ENCODE data around the gene FLT1. TPM values are rescaled to one million over a fixed set of nuclear protein-coding genes. Genes with fewer than 3 reads are reported as not detected.

The FLT1 gene, protein sequence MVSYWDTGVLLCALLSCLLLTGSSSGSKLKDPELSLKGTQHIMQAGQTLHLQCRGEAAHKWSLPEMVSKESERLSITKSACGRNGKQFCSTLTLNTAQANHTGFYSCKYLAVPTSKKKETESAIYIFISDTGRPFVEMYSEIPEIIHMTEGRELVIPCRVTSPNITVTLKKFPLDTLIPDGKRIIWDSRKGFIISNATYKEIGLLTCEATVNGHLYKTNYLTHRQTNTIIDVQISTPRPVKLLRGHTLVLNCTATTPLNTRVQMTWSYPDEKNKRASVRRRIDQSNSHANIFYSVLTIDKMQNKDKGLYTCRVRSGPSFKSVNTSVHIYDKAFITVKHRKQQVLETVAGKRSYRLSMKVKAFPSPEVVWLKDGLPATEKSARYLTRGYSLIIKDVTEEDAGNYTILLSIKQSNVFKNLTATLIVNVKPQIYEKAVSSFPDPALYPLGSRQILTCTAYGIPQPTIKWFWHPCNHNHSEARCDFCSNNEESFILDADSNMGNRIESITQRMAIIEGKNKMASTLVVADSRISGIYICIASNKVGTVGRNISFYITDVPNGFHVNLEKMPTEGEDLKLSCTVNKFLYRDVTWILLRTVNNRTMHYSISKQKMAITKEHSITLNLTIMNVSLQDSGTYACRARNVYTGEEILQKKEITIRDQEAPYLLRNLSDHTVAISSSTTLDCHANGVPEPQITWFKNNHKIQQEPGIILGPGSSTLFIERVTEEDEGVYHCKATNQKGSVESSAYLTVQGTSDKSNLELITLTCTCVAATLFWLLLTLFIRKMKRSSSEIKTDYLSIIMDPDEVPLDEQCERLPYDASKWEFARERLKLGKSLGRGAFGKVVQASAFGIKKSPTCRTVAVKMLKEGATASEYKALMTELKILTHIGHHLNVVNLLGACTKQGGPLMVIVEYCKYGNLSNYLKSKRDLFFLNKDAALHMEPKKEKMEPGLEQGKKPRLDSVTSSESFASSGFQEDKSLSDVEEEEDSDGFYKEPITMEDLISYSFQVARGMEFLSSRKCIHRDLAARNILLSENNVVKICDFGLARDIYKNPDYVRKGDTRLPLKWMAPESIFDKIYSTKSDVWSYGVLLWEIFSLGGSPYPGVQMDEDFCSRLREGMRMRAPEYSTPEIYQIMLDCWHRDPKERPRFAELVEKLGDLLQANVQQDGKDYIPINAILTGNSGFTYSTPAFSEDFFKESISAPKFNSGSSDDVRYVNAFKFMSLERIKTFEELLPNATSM (N-terminal part only)
- 1 to 10 TPM; 2.0 to 2.5 TPM for total RNA-seq

DNA sequence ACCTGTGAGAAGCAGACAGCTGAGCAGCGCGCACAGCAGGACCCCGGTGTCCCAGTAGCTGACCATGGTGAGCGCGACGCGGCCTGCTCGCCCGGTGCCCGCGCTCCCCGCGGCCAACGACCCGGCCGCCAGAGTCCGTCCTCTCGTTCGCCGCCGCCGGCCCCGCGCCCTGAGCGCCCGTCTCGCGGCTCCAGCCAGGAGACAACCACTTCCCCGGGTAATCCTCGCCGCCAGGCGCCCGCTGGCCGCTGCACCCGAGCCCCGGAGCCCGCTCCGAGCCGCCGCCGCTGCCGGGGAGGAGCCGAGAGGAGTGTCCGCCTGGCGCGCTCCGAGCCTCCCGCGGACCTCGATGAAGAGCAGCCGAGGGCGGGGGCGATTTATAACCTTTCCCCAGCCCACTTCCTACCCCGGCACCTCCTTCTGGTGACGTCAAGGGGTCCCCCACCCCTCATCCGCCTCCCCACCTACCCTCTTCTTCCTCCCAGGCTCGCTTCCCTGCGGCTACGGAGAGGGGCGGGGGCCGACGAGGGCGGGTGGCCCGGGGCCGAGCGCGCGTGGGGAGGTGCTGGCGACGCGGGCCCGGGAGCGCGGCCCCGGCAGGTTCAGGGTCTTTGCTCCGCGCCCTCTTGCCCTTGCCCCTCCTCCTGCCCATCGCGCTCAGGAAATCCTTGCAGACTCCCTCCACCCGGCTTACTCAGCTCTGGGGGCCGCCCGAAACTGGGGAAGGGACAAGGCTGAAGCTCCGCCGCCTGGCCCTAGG, at the start of gene FLT1:
FLT1 (minus strand) TSS at position 351 of the 760 bp plus-strand sequence; CDS start at position 66, 285 bp downstream.
- H3K27ac Mint-ChIP-seq, result no peak within 1 kb of the TSS
- peaks cover 71% of the 10 kb centered on the region for H3K27me3 Mint-ChIP-seq
- ChIA-PET POLR2A (no interaction called here), CTCF (no interaction called here)
- H3K9me3 Mint-ChIP-seq, result no peaks in the 10 kb centered on the region
- H3K4me3 Mint-ChIP-seq, result peak within 1 kb of the TSS; percentile 51
- no peaks in the 10 kb centered on the region for H3K36me3 Mint-ChIP-seq (ENCODE audit: low read depth)
- peaks cover 17% of the 10 kb centered on the region for H3K4me1 Mint-ChIP-seq
- peak; percentile 22 for DNase-seq

DNA sequence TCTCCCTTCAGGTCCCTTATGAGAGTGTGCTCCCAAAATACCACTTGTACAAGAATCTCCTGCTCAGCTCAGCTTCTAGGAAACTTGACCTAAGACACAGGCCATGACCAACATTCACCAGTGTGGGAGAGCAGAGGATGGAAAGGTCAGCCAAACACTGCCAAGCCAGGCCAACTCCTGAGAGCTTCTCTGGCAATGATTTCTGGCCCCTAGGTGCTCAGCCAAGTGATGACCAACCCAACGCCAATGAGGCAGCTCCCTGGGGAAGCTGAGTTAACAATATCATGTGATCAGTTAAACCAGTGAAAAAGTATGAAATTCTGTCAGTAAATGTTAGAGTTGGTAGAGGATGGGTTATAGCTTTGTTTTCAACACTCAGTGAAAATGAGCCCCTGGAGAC, 49.1 kb upstream of the FLT1 start:
- Mint-ChIP-seq H3K27ac (no peak overlapping the region), H3K27me3 (peaks cover 9% of the 10 kb centered on the region), H3K36me3 (ENCODE audit: low read depth) (peaks cover 5% of the 10 kb centered on the region), H3K9me3 (peaks cover 7% of the 10 kb centered on the region), H3K4me1 (peaks cover 23% of the 10 kb centered on the region), H3K4me3 (no peak overlapping the region)
- ChIA-PET CTCF (no interaction called here), POLR2A (no interaction called here)
- no peak for DNase-seq

DNA sequence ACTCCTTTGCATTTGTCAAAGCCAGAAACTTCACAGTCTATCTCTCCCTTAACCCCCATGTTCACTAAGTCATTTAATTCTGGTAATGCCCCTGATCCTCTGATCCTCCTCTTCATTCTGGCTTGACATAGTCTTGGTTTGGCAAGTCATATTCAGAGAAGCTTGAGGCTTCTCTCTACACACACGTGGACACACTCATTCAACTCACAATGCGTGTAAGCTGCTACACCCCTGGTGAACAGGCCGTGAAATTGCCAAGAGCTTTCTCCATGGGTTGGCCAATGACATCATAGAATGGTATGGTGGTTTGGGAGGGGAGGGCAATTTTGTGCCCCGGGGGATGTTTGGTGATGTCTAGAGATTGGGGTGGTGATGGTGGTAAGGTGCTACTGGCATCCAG, 47.9 kb upstream of the FLT1 start:
- H3K36me3 Mint-ChIP-seq (ENCODE audit: low read depth), result peaks cover 5% of the 10 kb centered on the region
- peaks cover 7% of the 10 kb centered on the region for H3K9me3 Mint-ChIP-seq
- no peak overlapping the region for H3K4me3 Mint-ChIP-seq
- H3K27me3 Mint-ChIP-seq, result peaks cover 5% of the 10 kb centered on the region
- no peak overlapping the region for H3K27ac Mint-ChIP-seq
- no peak for DNase-seq
- CTCF ChIA-PET, result no interaction called here
- POLR2A ChIA-PET, result no interaction called here
- H3K4me1 Mint-ChIP-seq, result peaks cover 27% of the 10 kb centered on the region

DNA sequence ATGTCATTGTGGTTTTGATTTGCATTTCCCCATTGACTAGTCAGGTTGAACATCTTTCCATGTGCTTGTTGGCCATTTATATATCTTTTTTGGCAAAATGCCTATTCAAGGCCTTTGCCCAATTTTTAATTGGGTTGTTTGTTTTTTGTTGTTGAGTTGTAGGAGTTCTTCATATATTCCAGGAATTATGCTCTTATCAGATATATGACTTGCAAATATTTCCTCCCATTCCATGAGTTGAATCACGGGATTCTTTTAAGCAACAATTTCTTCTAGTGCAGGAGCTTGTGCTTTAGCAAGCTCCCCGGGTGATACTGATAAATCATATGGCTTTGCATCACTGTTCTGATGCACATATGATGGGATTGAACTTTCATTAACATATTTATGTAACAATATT, 47.0 kb upstream of the FLT1 start:
- H3K27ac Mint-ChIP-seq, result no peak overlapping the region
- ChIA-PET CTCF (no interaction called here), POLR2A (no interaction called here)
- peaks cover 7% of the 10 kb centered on the region for H3K9me3 Mint-ChIP-seq
- H3K4me1 Mint-ChIP-seq, result peaks cover 27% of the 10 kb centered on the region
- DNase-seq, result no peak
- no peak overlapping the region for H3K4me3 Mint-ChIP-seq
- peaks cover under 1% of the 10 kb centered on the region for H3K27me3 Mint-ChIP-seq
- peaks cover 5% of the 10 kb centered on the region for H3K36me3 Mint-ChIP-seq (ENCODE audit: low read depth)

DNA sequence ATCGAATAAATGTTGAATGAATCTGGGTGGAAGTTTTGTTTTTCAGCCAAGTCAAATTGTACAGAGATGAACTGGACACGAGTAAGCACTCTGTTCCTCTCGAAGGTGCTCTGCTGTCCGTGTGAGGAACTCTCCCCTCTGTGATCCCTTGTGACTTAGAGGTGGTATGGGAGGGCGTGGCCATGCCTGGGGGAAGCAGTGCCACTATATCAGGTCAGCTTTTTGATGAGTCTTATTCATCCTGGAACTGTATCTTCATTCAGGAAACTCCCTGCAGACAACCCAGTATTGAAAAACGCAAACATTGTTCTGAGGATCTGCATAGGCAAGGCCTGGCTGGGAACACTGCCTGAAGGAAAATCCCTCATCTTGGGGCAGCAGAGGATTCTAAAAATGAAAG, 45.7 kb upstream of the FLT1 start:
- H3K27me3 Mint-ChIP-seq, result peaks cover 4% of the 10 kb centered on the region
- CTCF ChIA-PET, result no interaction called here
- POLR2A ChIA-PET, result no interaction called here
- no peak for DNase-seq
- peak overlapping the region; percentile 24 for H3K4me3 Mint-ChIP-seq
- H3K4me1 Mint-ChIP-seq, result peaks cover 27% of the 10 kb centered on the region
- peak overlapping the region; percentile 57 for H3K27ac Mint-ChIP-seq
- H3K9me3 Mint-ChIP-seq, result peaks cover 13% of the 10 kb centered on the region
- H3K36me3 Mint-ChIP-seq (ENCODE audit: low read depth), result peaks cover 5% of the 10 kb centered on the region

DNA sequence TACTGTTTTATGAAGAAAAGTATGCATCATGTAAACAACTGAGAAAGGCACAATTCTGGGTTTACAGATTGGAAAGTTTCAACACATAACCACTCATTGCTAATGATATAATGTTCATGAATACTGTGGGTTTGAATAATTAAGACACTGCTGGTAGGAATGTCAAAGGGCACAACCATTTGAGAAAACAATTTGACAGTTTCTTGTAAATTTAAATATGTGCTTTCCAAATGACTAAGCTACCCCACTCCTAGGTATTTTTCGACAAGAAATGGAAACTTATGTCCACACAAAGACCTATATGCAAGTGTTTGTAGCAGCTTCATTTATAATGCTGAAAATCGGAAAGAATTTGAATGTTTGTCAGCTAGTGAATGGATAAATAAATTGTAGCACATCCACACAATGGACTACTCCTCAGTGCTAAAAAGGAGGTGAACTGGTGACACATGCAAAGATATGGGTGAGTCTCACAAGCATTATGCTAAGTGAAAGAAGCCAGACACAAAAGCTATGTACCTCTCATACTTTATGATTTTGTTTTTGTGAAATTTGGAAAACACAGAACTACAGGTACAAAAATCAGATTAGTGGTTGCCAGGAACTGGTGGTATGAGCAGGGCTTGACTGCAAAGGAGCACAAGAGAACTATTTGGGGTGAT, 44.8 kb upstream of the FLT1 start:
- peaks cover 7% of the 10 kb centered on the region for H3K36me3 Mint-ChIP-seq (ENCODE audit: low read depth)
- CTCF ChIA-PET, result no interaction called here
- DNase-seq, result no peak
- peaks cover 6% of the 10 kb centered on the region for H3K27me3 Mint-ChIP-seq
- peaks cover 27% of the 10 kb centered on the region for H3K4me1 Mint-ChIP-seq
- POLR2A ChIA-PET, result no interaction called here
- H3K9me3 Mint-ChIP-seq, result peaks cover 13% of the 10 kb centered on the region
- peak overlapping the region; percentile 57 for H3K27ac Mint-ChIP-seq
- H3K4me3 Mint-ChIP-seq, result no peak overlapping the region

DNA sequence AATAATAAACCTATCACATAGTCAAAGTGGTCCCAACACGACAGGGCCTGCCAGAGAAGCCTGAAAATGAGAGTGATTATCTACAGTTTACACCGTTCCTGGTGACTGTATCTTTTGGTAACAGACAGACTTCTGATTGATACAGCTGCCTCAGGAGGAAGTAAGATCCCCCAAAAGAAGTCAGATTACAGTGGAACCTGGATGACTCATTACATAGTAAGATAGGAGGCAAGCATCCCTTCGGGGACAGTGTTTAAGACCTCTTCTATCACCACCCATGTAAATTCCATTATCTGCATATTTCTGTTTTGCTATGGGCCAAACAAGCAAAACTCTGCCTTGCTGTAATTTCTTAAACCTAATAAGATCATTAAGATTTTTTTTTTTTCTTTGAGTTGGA, 44.0 kb upstream of the FLT1 start:
- Mint-ChIP-seq H3K9me3 (peaks cover 11% of the 10 kb centered on the region), H3K36me3 (ENCODE audit: low read depth) (peaks cover 9% of the 10 kb centered on the region), H3K27ac (no peak overlapping the region), H3K27me3 (peaks cover 12% of the 10 kb centered on the region), H3K4me1 (peaks cover 30% of the 10 kb centered on the region), H3K4me3 (no peak overlapping the region)
- POLR2A ChIA-PET, result no interaction called here
- CTCF ChIA-PET, result interaction anchor here (1.3 kb wide), 1 partner anchor 260 kb away, joined by 3 read pairs; no protein-coding TSS in a partner anchor
- DNase-seq, result no peak

DNA sequence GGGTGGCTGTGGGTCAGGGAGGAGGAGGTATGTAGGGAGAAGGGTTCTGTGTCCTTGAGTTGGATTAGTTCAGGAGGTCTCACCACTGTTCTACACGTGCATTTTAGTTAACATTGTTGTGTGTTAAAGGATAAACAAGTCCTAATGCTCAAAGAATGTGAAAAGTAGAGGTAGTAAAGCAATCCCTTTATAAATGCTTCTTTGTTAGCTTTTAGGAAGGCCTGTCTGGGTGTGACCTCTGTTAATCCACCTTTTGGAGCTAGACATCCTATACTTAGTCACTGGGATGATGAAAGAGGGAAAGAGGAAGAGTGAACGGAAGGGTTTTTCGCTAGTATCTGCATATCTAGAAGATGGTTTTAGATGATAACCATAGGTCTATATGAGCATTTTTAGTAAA, 42.2 kb upstream of the FLT1 start:
- Mint-ChIP-seq H3K36me3 (ENCODE audit: low read depth) (peaks cover 6% of the 10 kb centered on the region), H3K4me1 (peaks cover 34% of the 10 kb centered on the region), H3K27me3 (peaks cover 25% of the 10 kb centered on the region), H3K27ac (no peak overlapping the region), H3K4me3 (no peak overlapping the region), H3K9me3 (peaks cover 6% of the 10 kb centered on the region)
- CTCF ChIA-PET, result no interaction called here
- POLR2A ChIA-PET, result no interaction called here
- DNase-seq, result no peak

DNA sequence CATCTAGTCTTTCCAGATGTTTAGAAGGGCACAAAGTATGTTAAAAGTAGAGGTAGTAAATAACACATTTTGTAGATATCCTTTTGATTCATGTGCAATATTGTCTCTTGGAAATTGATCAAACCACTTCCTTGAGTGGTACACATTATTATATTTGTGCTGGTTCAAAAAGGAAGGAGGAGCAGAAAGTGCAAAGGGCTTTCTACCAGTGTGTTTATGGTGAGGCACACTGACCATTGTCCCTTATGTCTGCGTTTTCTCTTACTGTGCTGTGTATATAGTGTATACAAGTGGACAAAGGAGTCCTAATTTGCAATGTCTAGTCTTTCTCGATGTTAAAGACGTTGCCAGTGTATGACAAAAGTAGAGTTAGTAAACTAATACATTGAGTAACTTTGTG, 41.4 kb upstream of the FLT1 start:
- Mint-ChIP-seq H3K36me3 (ENCODE audit: low read depth) (peaks cover 6% of the 10 kb centered on the region), H3K27ac (no peak overlapping the region), H3K27me3 (peaks cover 25% of the 10 kb centered on the region), H3K4me3 (no peak overlapping the region), H3K4me1 (peaks cover 30% of the 10 kb centered on the region), H3K9me3 (peaks cover 6% of the 10 kb centered on the region)
- ChIA-PET CTCF (no interaction called here), POLR2A (no interaction called here)
- no peak for DNase-seq

DNA sequence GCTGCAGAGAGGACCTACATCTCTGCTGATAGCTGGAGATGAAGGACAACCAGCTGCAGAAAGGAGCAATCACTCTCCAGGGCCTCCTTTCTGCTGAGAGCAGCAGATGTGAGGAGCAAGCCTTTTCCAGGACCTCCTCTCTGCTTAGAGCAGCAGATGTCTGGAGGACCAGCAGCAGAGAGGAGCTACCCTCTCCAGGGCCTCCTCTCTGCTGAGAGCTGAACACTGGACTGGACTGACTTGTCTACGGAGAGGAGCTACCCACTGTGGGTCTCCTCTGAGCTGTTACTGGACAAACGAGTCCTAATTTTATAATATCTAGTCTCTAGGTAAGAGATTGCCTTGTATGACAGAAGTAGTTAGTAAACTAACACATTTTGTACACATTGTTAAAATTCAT, 40.8 kb upstream of the FLT1 start:
- CTCF ChIA-PET, result no interaction called here
- H3K4me3 Mint-ChIP-seq, result no peak overlapping the region

DNA sequence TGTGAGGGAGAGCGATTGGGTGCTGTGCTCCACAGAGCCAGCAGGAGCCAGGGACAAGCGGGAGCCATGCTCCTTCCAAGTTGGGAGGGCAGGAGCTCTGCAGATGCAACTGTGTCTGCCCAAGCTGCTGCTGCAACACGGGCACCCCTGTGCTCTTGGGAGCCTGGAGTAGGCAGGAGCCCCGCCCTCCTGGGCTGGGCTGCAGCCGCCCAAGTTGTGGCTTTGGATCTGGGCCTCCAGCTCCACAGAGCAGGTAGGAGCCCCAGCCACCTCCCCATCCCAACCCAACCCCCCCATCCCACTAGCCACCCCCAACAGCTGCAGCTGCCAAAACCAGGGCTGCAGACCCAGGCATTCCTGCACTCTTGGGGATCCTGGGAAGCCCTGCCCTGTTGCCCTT, 39.9 kb upstream of the FLT1 start:
- Mint-ChIP-seq H3K4me3 (no peak overlapping the region), H3K4me1 (peaks cover 16% of the 10 kb centered on the region), H3K9me3 (peaks cover 6% of the 10 kb centered on the region), H3K27me3 (peaks cover 25% of the 10 kb centered on the region), H3K27ac (no peak overlapping the region), H3K36me3 (ENCODE audit: low read depth) (peaks cover 6% of the 10 kb centered on the region)
- ChIA-PET POLR2A (no interaction called here), CTCF (no interaction called here)
- DNase-seq, result no peak

More for the DNA sequence above, 40.8 kb upstream of the FLT1 start:
- DNase-seq, result no peak
- peaks cover 25% of the 10 kb centered on the region for H3K27me3 Mint-ChIP-seq
- H3K27ac Mint-ChIP-seq, result no peak overlapping the region
- POLR2A ChIA-PET, result no interaction called here
- peaks cover 6% of the 10 kb centered on the region for H3K9me3 Mint-ChIP-seq
- peaks cover 6% of the 10 kb centered on the region for H3K36me3 Mint-ChIP-seq (ENCODE audit: low read depth)
- peaks cover 25% of the 10 kb centered on the region for H3K4me1 Mint-ChIP-seq

DNA sequence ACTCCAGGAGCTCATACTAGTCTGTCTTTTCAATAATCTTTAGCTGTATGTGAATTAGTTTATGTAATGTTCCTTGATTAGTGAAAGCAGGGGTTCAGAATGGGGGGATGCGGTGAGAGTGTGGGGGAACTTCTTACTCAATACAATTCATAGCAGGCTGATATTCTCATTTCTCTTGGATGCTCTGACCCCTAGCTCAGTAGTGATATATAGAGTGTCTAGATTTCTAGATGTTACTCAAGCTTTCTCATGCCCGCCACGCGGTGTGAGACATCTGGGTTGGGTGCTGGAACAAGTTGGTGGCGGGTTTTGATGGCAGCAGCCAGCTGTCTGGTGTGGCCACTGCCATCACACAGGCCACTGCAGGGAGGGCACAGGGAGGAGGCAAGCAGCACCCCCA, 39.3 kb upstream of the FLT1 start:
- Mint-ChIP-seq H3K4me1 (peaks cover 12% of the 10 kb centered on the region), H3K9me3 (peaks cover 6% of the 10 kb centered on the region), H3K36me3 (ENCODE audit: low read depth) (peaks cover 6% of the 10 kb centered on the region), H3K27me3 (peaks cover 26% of the 10 kb centered on the region), H3K27ac (no peak overlapping the region), H3K4me3 (no peak overlapping the region)
- ChIA-PET POLR2A (interaction anchor here (1.0 kb wide), 1 partner anchor 125 kb away, joined by 5 read pairs; the partner anchor contains the start of gene POMP), CTCF (no interaction called here)
- no peak for DNase-seq
